Right ventricle myocardium inferior (tissue), 1 donor: Measurements from ENCODE around the gene APCDD1. TPM values are rescaled to one million over a fixed set of nuclear protein-coding genes. Genes with fewer than 3 reads are reported as not detected.
A peak's percentile ranks its signal among the peaks of the same experiment; 100 is the strongest.
"Not testable (repeated sequence)": the region's sequence is repeated elsewhere in the genome, so short reads cannot be mapped to it uniquely, and the experiment has no call there.

Source experiments
- ATAC-seq: fragments of 200-7000 bp; cut with Tn5 transposase; one replicate; pipeline ENCODE4 v1.9.1; 2020; ENCODE audit warnings: mild to moderate bottlenecking, moderate library complexity
- DNase-seq: peaks from one replicate; pipeline ENCODE4 v3.0.0; 2021; ENCODE audit errors: missing footprints
- intact Hi-C: fragments of 100-400 bp; cut with DNase I; formaldehyde crosslinking; loops from one replicate; pipeline ENCODE4 v1.11.0; 2022
- total RNA-seq: library from RNA; stranded (reverse); fragmentation: NEBNext Ultra II Directional; extraction: Animal tissue kit (Norgen Biotek cat#: 25700); gene quantifications from one replicate; pipeline ENCODE4 v1.2.1, GENCODE V29; 2021
- donor health status: DM: no; HTN: yes; CAD: no; lungs with severe emphysema.

The APCDD1 gene
- total RNA-seq, 1 donor from 2014 or later, result 34.5 TPM

DNA sequence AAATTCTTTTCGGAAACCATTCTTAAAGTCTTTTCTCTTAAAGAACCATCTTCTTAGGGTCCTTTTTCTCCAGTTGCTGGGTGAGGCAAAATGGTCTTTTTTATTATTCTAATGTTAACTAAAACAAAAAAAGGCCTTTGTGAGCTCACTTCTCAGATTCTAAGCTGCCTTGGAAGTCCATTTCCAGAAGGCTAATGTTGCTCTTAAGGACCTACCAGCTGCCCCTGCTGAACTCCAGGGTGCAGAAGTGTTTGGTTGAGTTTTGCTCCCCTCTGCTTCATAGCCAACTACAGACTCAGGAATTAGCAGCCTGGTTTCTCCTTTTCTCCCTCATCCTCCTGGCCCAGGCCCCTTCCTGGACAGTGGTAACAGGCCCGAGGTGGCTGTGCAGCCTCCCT is 23.4 kb downstream of the APCDD1 start:
- DNase-seq (no peak), ATAC-seq (no peak)
- intact Hi-C loops, result no loop called here

- intact Hi-C loops, result no loop called here
- DNase-seq, result no peak
- no peak for ATAC-seq
These were observed 27.4 kb downstream of the APCDD1 start for GRCh38 chr18:10481831-10482230.

DNA sequence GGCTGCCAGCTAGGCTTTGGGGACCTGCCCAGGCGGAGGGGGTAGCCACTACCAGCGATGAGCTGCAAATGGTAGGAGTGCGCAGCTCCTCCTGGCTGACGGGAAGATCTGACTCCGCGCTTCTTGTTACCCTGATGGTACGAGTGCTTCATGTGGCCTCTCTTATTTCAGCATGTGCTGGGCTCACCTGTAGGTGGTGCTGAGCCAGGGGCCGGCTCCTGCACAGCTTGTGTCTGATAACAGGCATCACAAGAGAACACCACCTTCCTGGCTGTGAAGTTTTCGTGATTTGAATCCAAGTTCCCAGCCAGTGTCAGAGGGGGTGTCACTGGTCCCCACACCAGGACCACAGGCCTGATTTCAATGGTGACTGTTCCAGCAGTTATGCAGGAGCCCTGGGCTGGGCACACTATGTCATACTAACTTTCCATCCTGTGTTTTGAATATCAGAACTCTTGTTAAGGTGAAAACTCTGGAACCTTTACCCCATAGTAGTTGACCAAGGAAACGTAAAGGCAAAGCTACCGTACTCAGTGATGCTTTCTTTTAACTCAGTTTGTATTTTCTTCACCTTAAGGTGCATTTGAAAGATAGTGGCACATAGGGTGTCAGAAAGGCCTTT is 28.0 kb downstream of the APCDD1 start:
- DNase-seq (no peak), ATAC-seq (no peak)
- intact Hi-C loops, result no loop called here

- ATAC-seq, result peak; percentile 66
- DNase-seq, result peak; percentile 83
- intact Hi-C loops, result no loop called here
These were observed 28.8 kb downstream of the APCDD1 start for GRCh38 chr18:10482985-10483949.

GRCh38 chr18:10485475-10485874 is 31.0 kb downstream of the APCDD1 start:
- intact Hi-C loops, result no loop called here
- ATAC-seq, result no peak

DNA sequence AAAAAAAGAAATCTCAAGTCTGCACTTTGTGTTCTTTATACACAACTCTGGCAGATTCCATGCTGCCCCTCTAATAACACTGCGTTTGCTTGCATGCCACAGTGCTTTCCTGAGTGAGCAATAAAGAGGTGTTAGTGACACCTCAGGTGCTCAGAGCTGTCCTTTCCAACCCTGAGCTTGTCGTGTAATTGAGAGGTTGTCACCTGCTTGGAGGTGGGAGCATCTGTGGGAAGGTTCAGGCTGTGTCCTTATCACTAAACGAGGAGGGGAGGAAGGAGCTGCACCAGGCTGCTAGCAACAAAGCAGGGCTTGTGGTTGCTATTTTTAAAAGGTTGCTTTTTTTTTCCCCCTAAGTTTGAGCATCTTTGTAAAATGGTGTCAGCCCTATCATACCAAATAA is 31.9 kb downstream of the APCDD1 start:
- intact Hi-C loops, result no loop called here
- no peak for DNase-seq

More at GRCh38 chr18:10485475-10485874, 31.0 kb downstream of the APCDD1 start:
- DNase-seq, result no peak

GRCh38 chr18:10487154-10487553 is 32.7 kb downstream of the APCDD1 start:
- ATAC-seq (no peak), DNase-seq (no peak)
- intact Hi-C loops, result no loop called here

More for the DNA sequence above, 31.9 kb downstream of the APCDD1 start:
- no peak for ATAC-seq

GRCh38 chr18:10488017-10488416 is 33.6 kb downstream of the APCDD1 start:
- no peak for ATAC-seq
- DNase-seq, result no peak
- intact Hi-C loops, result no loop called here

DNA sequence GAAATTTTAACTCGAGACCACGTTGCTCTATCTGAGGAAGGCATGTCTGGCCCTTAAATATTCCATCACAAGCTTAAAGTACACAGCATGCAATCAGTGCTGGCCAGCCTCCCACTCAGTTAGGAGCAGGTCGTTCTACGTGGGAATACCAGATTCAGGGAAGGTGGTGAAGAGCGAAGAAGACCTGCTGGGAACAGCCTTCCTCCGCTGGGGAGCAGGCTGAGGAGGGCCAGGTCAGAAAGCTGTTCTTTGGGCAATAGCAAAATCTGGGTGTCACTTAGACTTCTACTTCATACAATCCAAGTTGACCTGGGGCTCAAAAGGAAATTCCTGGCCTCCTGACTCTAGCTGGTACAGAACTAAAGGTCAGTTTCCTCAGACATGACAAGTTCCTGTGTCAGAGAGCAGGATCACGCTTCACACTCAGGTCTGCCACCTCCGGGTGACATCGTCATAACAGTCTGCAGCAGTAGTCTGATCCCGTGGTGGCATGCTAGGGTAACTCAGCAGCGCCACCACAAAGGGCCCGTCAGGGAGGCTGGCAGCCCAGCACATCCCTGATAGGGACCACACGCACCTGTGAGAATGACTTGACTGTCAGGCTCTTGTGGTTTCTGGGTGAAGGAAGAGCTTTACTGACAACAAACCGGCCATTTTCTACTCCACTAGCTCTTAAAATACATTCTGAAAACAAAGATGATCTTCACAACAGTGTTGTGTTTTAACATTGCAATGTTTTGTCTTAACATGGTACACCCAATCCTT is 36.1 kb downstream of the APCDD1 start:
- ATAC-seq, result peak; percentile 74
- DNase-seq, result no peak
- intact Hi-C loops, result no loop called here

DNA sequence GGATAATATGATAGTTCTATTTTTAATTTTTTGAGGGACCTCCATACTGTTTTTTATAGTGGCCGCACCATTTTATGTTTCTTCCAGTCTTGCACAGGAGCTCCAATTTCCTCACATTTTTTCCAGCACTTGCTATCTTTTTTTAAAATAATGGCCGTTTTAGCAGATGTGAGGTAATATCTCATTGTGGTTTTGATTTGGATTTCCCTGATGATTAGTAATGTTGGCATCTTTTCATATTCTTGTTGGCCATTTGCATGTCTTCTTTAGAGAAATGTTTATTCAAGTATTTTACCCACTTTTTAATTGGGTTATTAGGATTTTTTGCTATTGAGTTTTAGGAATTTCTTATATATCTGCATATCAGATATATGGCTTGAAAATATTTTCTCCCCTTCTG is 41.5 kb downstream of the APCDD1 start:
- no peak for ATAC-seq
- intact Hi-C loops, result no loop called here
- no peak for DNase-seq

GRCh38 chr18:10497206-10497749 is 42.8 kb downstream of the APCDD1 start:
- ATAC-seq, result no peak
- intact Hi-C loops, result no loop called here

GRCh38 chr18:10499230-10499629 is 44.8 kb downstream of the APCDD1 start:
- intact Hi-C loops, result no loop called here

More at GRCh38 chr18:10497206-10497749, 42.8 kb downstream of the APCDD1 start:
- DNase-seq, result no peak

DNA sequence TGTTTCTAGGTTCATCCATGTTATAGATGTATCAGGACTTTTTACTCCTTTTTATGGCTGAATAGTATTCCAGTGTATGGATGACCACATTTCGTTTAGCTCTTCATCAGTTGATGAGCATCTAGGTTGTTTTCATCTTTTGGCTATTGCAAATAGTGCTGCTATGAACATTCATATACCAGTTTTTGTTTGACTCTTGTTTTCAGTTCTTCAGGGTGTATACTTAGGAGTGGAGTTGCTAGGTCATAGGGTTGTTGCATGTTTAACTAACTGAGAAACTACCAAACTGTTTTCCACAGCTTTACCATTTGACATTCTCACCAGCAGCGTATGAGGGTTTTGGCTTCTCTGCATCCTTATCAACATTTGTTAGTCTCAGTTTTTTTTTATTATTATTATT is 45.6 kb downstream of the APCDD1 start:
- no peak for DNase-seq
- no peak for ATAC-seq
- intact Hi-C loops, result no loop called here

More at GRCh38 chr18:10499230-10499629, 44.8 kb downstream of the APCDD1 start:
- DNase-seq (no peak), ATAC-seq (no peak)

DNA sequence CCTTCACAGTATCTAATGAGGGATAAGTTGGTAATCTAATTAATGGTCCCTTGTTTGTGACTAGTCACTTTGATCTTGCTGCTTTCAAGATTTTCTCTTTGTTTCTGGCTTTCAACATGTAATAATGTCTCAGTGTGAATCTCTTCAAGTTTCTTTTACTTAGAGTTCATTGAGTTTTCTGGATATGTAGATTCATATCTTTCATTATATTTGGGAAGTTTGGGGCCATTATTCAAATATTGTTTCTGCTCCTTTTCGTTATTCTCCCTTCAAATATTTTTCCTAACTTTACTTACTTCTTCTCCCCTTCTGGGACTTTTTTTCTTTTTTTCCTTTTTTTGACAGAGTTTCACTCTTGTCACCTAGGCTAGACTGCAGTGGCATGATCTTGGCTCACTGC is 50.3 kb downstream of the APCDD1 start:
- ATAC-seq (no peak), DNase-seq (no peak)
- intact Hi-C loops, result no loop called here

- ATAC-seq, intact Hi-C loops, DNase-seq: not testable (repeated sequence)
These were observed 51.5 kb downstream of the APCDD1 start for GRCh38 chr18:10505892-10506291.

DNA sequence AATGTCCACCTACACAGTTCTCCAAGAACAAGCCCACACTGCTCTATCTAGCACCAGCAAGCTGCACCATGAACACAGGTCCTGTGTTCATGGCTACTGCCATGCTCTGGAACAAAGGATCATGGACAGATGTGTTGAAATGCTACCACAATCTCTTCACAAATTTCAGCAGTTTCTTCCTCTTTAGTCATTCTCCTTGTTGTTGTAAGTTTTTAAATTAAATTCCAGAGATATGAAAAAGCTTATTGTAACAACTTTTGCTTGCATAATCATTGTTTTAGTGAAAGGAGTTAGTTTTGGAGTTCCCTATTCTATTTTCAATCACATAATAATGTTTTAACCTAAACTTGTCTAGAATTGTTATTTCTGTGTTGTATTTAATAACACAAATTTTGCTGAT is 54.2 kb downstream of the APCDD1 start:
- ATAC-seq (no peak), DNase-seq (no peak)
- intact Hi-C loops, result no loop called here

- no peak for ATAC-seq
- intact Hi-C loops, result loop anchor here (10.0 kb wide), 1 partner anchor 266 kb away; no protein-coding TSS in a partner anchor
- DNase-seq, result no peak
These were observed 56.8 kb downstream of the APCDD1 start for GRCh38 chr18:10511236-10511635.

DNA sequence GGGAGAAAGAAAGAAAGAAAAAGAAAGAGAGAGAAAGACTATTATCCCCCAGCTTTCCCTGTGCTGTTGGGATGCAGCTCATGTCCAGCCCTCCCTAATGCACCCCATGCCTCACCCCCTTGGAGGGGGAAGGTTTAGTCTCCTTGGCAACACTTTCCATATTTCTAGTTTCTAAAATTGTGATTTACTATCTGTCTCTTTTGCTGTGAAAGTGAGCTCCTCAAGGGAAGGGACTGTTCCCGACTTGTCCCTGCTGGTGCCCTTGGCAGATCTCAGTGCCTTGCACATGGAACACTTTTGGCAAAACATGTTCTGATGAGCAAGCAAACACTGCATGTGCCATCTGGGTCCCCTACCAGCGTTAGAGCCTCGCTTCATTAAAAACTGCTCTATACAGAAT is 59.6 kb downstream of the APCDD1 start:
- ATAC-seq, result no peak
- intact Hi-C loops, result loop anchor here (10.0 kb wide), 1 partner anchor 269 kb away; no protein-coding TSS in a partner anchor

DNA sequence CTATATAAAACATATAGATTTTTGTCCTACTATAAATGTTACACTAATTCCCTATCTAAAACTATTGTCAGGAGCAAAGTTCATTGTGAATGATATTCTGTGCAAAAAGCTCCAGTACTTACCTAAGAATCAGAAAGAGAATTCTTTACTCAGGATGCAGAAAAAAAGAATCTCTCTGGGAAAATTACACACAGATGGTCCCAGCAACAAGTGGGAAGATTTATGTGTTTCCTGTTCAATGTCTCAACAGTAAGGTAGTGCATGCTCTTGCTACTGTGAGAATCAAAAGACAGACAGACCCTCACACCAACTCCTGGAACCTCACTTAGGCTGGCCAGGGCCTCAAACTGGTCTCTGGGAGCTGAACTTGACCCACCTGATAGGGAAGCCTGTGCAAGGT is 60.2 kb downstream of the APCDD1 start:
- intact Hi-C loops, result loop anchor here (10.0 kb wide), 1 partner anchor 270 kb away; no protein-coding TSS in a partner anchor
- no peak for ATAC-seq
- DNase-seq, result no peak

More for the DNA sequence above, 59.6 kb downstream of the APCDD1 start:
- DNase-seq, result no peak
